AG10803 (cell line): ENCODE results near the gene TGFBR1.

ENCODE experiments used
- DNase-seq: peaks from one replicate; pipeline ENCODE4 v3.0.0; 2010; ENCODE audit warnings: low read depth
- H3K4me3 ChIP-seq: 2 replicates; pipeline ENCODE4 v1.5.1; 2011; ENCODE audit warnings: mild to moderate bottlenecking, low read length, control low read depth
- TF ChIP-seq, protein P1 (sequence below): conservative IDR thresholded peaks from 2 replicates; pipeline ENCODE4 v1.5.1; 2011; ENCODE audit warnings: mild to moderate bottlenecking, low read length, control low read depth, inconsistent platforms

Gene TGFBR1

DNA sequence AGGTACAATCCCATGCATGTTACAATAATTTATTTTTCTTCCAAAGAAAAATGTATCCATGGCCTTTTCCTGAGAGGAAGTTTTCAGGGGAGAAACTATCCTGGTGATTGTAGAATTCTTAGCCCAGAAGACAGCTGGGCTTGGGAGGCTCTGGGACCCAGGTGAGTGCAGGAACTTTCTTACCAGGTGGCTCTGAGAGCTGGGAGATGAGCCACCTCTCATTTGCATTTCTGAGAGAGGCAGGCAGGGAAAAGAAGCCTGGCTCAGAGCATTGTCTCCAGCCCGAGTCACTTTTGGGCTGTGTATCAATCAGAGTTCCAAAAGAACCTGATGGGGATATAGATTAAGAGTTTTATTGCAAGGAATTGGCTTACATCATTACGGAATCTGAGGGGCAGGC, 64.2 kb downstream of the TGFBR1 start:
- TF ChIP-seq, protein P1, sequence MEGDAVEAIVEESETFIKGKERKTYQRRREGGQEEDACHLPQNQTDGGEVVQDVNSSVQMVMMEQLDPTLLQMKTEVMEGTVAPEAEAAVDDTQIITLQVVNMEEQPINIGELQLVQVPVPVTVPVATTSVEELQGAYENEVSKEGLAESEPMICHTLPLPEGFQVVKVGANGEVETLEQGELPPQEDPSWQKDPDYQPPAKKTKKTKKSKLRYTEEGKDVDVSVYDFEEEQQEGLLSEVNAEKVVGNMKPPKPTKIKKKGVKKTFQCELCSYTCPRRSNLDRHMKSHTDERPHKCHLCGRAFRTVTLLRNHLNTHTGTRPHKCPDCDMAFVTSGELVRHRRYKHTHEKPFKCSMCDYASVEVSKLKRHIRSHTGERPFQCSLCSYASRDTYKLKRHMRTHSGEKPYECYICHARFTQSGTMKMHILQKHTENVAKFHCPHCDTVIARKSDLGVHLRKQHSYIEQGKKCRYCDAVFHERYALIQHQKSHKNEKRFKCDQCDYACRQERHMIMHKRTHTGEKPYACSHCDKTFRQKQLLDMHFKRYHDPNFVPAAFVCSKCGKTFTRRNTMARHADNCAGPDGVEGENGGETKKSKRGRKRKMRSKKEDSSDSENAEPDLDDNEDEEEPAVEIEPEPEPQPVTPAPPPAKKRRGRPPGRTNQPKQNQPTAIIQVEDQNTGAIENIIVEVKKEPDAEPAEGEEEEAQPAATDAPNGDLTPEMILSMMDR: no peak
- no peak for DNase-seq
- no peak overlapping the region for H3K4me3 ChIP-seq

DNA sequence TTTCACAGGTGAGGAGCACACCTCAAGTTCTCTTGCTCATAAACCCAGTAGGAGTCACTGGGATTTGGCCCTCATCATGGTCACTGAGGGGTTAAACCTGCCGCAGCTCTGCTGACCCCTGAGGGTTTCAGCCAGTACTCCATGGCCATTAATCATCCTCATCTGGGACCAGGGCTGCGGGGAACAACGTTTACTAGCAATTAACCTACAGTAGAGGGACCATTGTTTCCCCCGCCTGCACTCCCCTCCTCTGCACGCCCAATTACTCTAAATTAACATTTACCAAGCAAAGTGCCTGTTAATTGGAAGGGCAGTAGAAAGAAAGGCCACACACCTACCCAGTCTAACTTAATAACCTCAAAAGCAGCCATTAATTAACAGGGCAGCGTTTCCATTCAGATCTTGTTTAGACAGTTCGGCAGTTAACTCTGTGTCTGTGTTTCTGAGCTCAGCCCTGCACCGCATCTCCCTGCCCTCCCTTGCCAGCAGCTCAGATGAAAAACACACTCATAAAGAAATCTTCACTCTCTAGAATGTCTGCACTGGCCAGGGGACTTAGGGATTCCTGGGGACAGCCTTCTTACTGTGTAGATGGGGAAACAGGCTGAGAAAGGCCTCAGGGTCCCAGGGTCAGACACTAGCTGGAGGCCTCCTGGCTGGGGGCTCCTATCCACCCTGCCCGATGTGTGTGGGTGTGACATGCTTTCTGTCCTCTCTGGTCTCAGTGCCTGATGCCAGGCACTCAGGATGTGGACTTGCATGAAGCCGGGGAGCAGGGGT, 65.3 kb downstream of the TGFBR1 start:
- no peak overlapping the region for H3K4me3 ChIP-seq
- no peak for DNase-seq
- TF ChIP-seq, protein P1: no peak

DNA sequence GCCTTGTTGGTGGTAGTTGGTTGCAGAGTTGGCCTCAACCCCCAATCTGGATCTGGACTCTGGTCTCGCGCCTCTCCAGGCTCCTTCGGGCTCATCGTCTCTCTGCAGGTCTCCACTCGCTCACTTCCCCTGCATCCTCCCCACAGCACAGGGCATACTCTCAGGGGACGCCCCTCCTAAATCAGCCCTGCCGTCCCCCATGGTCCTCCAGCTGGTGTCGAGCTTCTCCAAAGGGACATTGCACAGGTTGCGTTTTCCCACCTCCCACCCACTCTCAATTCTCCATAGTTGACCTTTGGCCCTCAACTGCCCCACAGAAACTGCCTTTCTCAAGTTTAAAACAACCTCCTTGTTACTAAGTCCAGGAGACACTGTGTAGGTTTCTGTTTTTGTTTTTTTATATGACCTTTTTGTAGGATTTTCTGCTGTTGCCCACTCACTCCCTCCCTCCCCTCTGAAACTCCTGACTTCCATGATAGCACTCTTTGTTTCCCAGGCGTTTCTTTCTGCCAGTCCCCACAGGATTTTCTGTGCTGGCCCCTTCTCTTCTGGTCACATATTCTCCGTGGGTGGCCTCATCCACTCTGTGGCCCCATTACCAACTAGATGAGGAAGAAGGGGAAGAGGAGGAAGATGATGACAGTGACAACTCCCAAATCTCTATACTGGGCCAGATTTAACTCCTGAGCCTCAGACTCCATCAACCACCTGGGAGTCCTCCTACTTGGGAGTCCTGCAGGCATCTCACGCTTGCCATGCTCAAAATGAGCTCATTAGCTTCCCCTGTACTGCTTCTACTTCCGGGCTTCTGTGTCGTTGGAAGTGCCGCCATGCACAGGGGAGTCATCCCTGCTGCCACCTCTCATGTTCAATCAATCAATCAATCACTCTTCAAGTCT, 66.6 kb downstream of the TGFBR1 start:
- TF ChIP-seq, protein P1: no peak

DNA sequence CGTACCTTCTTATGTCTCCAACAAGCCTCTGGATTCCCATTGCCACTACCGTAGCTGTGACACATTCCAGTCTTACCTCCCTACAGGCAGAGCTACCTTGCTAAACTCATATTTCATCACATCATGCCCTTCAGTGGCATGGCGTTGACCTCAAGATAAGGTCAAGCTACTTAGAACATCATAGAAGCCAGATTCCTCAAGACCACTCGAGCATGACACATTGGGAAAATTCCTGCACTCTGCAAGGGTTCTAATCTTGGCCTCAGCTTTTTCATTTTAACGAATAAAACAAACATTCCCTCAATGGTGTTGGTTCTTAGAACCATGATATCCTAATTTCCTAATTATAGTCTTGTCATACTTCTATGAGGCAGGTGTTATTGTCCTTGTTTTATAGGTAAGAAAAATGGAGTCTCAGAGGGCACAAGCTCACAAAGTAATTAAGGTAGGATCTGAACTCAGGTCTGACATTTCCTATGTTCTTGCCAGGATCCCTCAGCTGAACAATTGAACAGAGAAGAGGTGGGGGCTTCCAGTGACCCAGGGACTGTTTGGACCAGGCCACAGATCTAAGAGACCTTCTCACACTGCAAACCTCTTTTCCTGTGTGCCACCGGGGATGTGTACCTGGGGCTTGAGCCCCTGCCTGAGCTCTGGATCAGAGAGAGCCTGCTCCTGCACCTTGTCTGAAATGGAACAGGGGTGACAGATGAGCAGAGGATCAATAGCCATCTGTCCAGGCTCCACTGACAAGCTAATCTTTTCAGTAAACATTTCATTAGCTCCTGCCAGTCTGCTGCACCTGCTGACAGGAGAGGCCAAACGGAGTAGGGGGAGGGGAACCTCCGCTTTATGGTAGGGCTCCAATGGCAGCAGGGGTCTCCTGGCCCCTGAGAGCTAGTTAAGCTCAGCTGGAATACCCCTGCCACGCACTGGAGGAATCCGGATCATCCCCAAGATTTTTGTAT, 67.5 kb downstream of the TGFBR1 start:
- DNase-seq: no peak
- TF ChIP-seq, protein P1: no peak
- H3K4me3 ChIP-seq: no peak overlapping the region

More for the DNA sequence above, 66.6 kb downstream of the TGFBR1 start:
- DNase-seq: no peak
- no peak overlapping the region for H3K4me3 ChIP-seq

DNA sequence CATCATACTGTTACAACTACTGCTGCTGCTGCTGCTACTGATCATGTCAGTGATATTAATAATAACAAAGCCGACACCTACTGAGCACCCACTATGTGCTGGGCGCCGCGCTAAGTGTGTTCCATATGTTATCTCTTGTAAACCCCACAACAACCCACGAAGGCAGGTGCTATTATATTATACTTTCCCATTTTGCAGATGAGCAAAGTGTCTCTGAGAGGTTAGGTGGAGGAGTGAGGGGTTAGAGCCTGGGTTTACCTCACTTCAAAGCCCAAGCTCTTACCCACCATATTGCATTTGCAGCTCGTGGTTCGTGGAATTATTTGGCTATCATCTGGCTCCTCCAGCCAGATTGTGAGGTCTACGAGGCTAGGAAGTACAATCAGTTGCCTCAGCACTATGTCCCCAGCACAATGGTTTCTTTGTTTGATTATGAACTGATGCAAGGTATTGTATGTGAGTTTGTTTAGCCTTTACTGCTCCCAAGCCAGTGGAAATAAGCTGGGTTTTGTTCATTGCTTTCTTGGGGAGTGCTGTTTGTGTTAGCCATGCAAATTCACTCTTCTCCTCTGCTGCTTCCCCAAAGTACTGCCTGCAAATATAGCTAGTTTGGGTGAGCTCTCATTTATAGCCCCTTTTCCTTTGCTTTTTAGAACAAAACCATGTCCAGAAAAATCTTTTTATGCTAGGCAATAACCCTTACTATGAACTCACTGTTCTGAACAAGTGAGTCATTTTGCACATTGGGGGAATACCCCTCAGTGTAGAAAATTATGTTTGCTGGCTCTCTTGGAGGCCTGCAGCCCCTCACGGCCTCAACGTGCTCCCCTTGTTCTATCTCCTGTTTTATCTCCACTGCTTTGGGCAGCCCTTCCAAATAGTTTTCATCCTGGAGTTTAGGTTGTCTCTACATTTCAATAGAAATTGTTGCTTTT, 68.9 kb downstream of the TGFBR1 start:
- DNase-seq: no peak
- TF ChIP-seq, protein P1: no peak
- H3K4me3 ChIP-seq: no peak overlapping the region

DNA sequence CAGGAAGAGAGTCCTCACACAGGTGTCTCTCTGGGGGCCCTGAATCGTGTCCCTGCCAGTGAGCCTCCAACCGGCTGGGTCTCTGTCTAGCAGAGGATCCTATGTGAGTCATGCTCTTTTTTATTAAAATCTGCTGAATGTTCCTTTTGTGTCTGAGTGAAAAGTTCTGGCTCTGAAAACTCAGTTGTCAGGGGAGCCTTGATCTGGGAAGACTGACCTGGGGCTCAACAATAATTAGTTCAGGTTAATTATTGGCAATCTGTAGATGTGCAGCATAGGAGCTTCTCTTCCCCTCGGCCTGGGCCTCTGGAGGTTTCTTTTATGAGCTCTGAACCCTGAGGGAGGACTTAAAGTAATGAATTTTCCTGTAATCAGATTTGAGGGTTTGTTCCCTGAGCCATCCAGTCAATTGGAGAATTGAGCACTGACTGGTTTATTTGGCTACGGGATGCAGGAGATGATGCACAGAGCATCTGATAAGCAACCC, 71.7 kb downstream of the TGFBR1 start:
- no peak for DNase-seq
- TF ChIP-seq, protein P1: no peak

More for the DNA sequence above, 71.7 kb downstream of the TGFBR1 start:
- H3K4me3 ChIP-seq: no peak overlapping the region
